ENCODE data around the gene NMBR.

DNA sequence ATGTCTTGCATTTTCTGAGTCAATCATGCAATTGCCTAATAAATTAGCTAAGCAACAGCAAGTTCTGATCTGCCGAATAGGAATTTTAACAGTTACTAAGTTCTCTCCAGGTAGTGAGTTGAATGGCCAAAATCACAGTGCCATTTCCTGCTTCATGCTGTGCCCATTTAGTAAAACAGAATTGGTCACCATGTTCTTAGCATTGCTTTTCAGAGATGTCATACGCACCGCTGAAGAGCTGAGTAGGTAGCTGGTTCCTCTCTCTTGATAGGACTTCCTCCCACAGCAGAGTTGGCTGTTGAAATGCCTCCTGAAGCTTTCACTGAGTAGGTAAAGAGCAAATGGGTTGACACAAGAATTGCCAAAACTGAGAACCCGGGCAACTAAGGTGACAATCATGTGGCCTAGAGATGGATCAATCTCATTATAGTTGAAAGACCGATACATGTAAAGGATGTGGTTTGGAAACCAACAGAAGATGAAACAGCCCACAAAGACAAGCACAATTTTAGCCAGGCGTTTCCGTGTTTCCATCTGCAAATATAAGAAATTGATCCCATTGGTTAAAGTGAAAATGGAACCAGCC lies 71.3 kb downstream of the NMBR start:
- TF ChIP-seq POLR2A (IDR thresholded peaks at IDR 0.05; ENCODE audit: low read depth, low read length) = no peak
- TF ChIP-seq TAF1 (IDR thresholded peaks at IDR 0.05; ENCODE audit: borderline replicate concordance, low read depth, low read length) = no peak
- no peak for TF ChIP-seq POLR2AphosphoS5 (IDR thresholded peaks at IDR 0.05; ENCODE audit: low read depth, low read length)

All from GM12892 (cell line).